CD4-positive, alpha-beta T cell treated with Interferon alpha-2 for 1 hour (primary cell): ENCODE data around the gene TRMT11.
"Not testable (repeated sequence)": the region's sequence is repeated elsewhere in the genome, so short reads cannot be mapped to it uniquely, and the experiment has no call there.

Experiments
- DNase-seq, 2 donors: peaks; one replicate each; pipeline ENCODE4 v3.0.0-alpha.2; 2020 to 2022

TRMT11 gene

GRCh38 chr6:125994670-125995488 is 8.5 kb downstream of the TRMT11 start:
- DNase-seq = no peak

GRCh38 chr6:125995972-125996580 is 9.7 kb downstream of the TRMT11 start:
- peak; percentile 70 to 80 for DNase-seq

GRCh38 chr6:126002755-126003679 is 16.7 kb downstream of the TRMT11 start:
- DNase-seq = no peak

- no peak for DNase-seq
Measured at GRCh38 chr6:126007800-126008199, 21.5 kb downstream of the TRMT11 start.

- no peak for DNase-seq
Measured at GRCh38 chr6:126010040-126010439, 23.7 kb downstream of the TRMT11 start.

GRCh38 chr6:126015863-126016262 is 29.5 kb downstream of the TRMT11 start:
- DNase-seq = no peak

GRCh38 chr6:126016591-126016990 is 30.3 kb downstream of the TRMT11 start:
- DNase-seq = no peak

- no peak for DNase-seq
Measured at GRCh38 chr6:126017668-126018067, 31.3 kb downstream of the TRMT11 start.

GRCh38 chr6:126020305-126021050 is 34.1 kb downstream of the TRMT11 start:
- no peak for DNase-seq

- DNase-seq = not testable (repeated sequence)
Measured at GRCh38 chr6:126023474-126023873, 37.1 kb downstream of the TRMT11 start.

- no peak for DNase-seq
Measured at GRCh38 chr6:126026001-126026400, 39.7 kb downstream of the TRMT11 start.

GRCh38 chr6:126027601-126028000 is 41.3 kb downstream of the TRMT11 start:
- DNase-seq = no peak

- no peak for DNase-seq
Measured at GRCh38 chr6:126030045-126030444, 43.7 kb downstream of the TRMT11 start.

- peak in 1 of 2 donors; percentile 5 for DNase-seq
Measured at GRCh38 chr6:126033696-126034095, 47.4 kb downstream of the TRMT11 start.

- no peak for DNase-seq
Measured at GRCh38 chr6:126034656-126035055, 48.3 kb downstream of the TRMT11 start.

- DNase-seq = no peak
Measured at GRCh38 chr6:126035764-126036163, 49.4 kb downstream of the TRMT11 start.

GRCh38 chr6:126038234-126038633 is 51.9 kb downstream of the TRMT11 start:
- no peak for DNase-seq

GRCh38 chr6:126039284-126039683 is 52.9 kb downstream of the TRMT11 start:
- no peak for DNase-seq

- no peak for DNase-seq
Measured at GRCh38 chr6:126040394-126040793, 54.1 kb downstream of the TRMT11 start.

- DNase-seq = no peak
Measured at GRCh38 chr6:126040826-126041225, 54.5 kb downstream of the TRMT11 start.

GRCh38 chr6:126041516-126041915 is 55.2 kb downstream of the TRMT11 start:
- DNase-seq = no peak

- DNase-seq = no peak
Measured at GRCh38 chr6:126042001-126042419, 55.7 kb downstream of the TRMT11 start.

GRCh38 chr6:126047648-126048047 is 61.3 kb downstream of the TRMT11 start:
- DNase-seq = no peak
